HEK293T (cell line): ENCODE results near the gene HBP1.
A peak's percentile ranks its signal among the peaks of the same experiment; 100 is the strongest.

Experiments
- CTCF ChIA-PET: fragments of 350-600 bp; formaldehyde crosslinking; extraction: SDS; loops from one replicate; lab custom pipeline; 2021; ENCODE audit warnings: antibody characterized with exemption, inconsistent platforms; lab: Yijun Ruan, JAX
- POLR2A ChIA-PET: fragments of 350-600 bp; formaldehyde crosslinking; extraction: SDS; loops from one replicate; lab custom pipeline; 2020; ENCODE audit warnings: antibody characterized with exemption, inconsistent platforms; lab: Yijun Ruan, JAX
- DNase-seq: peaks from one replicate; pipeline ENCODE4 v3.0.0; 2012; ENCODE audit warnings: mixed read lengths; ENCODE audit errors: extremely low spot score
- ARNT ChIP-seq: fragments of 450-650 bp; IDR thresholded peaks from 2 replicates; pipeline ENCODE4 v1.6.1; 2017; ENCODE audit warnings: mild to moderate bottlenecking
- BHLHE40 ChIP-seq: fragments of 450-650 bp; IDR thresholded peaks from 2 replicates; pipeline ENCODE4 v1.6.1; 2016; ENCODE audit warnings: mild to moderate bottlenecking, moderate library complexity, borderline replicate concordance
- CTBP1 ChIP-seq: fragments of 450-650 bp; IDR thresholded peaks from 2 replicates; pipeline ENCODE4 v1.6.1; 2016; ENCODE audit warnings: borderline replicate concordance
- ELF4 ChIP-seq: fragments of 450-650 bp; IDR thresholded peaks from 2 replicates; pipeline ENCODE4 v1.6.1; 2017; ENCODE audit warnings: antibody characterized with exemption
- FOXA1 ChIP-seq: fragments of 450-650 bp; IDR thresholded peaks from 2 replicates; pipeline ENCODE4 v1.6.1; 2016; ENCODE audit warnings: mild to moderate bottlenecking
- FOXK2 ChIP-seq: fragments of 450-650 bp; IDR thresholded peaks from 2 replicates; pipeline ENCODE4 v1.6.1; 2016; ENCODE audit warnings: mild to moderate bottlenecking
- FOXM1 ChIP-seq: fragments of 450-650 bp; IDR thresholded peaks from 2 replicates; pipeline ENCODE4 v1.6.1; 2017; ENCODE audit warnings: mild to moderate bottlenecking, borderline replicate concordance
- HDGF ChIP-seq: fragments of 450-650 bp; IDR thresholded peaks from 2 replicates; pipeline ENCODE4 v1.6.1; 2017; ENCODE audit warnings: antibody characterized with exemption, borderline replicate concordance
- L3MBTL2 ChIP-seq: fragments of 450-650 bp; conservative IDR thresholded peaks from 2 replicates; pipeline ENCODE4 v1.6.1; 2016; ENCODE audit warnings: mild to moderate bottlenecking
- LEF1 ChIP-seq: fragments of 450-650 bp; IDR thresholded peaks from 2 replicates; pipeline ENCODE4 v1.6.1; 2017; ENCODE audit warnings: mild to moderate bottlenecking, borderline replicate concordance
- NFRKB ChIP-seq: fragments of 450-650 bp; IDR thresholded peaks from 2 replicates; pipeline ENCODE4 v1.6.1; 2016; ENCODE audit warnings: mild to moderate bottlenecking, moderate library complexity
- SP1 ChIP-seq: fragments of 450-650 bp; IDR thresholded peaks from 2 replicates; pipeline ENCODE4 v1.6.1; 2017
- SUZ12 ChIP-seq: fragments of 450-650 bp; IDR thresholded peaks from 2 replicates; pipeline ENCODE4 v1.6.1; 2016; ENCODE audit warnings: mild to moderate bottlenecking
- TARDBP ChIP-seq: fragments of 450-650 bp; IDR thresholded peaks from 2 replicates; pipeline ENCODE4 v1.6.1; 2016
- ZNF384 ChIP-seq: fragments of 450-650 bp; IDR thresholded peaks from 2 replicates; pipeline ENCODE4 v1.6.1; 2016
- TF ChIP-seq, protein P1 (sequence below): fragments of 450-650 bp; IDR thresholded peaks from 2 replicates; pipeline ENCODE4 v1.6.1; 2016

HBP1 gene

DNA sequence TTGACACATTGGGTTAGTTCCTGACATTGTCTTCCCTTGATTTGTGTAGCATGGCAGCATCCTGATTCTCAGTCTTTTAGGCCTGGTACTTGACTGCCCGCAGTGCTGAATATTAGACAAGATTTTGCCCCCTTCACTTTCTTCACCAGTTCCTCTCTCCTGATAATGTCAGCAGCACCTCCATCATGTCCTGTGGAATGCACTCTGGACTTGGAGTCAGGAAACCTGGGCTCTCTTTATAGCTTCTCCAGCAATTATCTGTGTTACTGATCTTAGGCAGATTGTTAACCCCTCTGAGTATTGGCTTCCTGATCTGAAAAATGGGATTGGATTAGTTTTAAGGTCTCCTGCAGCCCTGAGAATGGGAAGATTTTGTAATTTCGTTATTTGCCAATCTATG, 19.0 kb downstream of the HBP1 start:
- DNase-seq = no peak
- POLR2A ChIA-PET = no interaction called here
- TF ChIP-seq CTBP1 (no peak), ARNT (no peak), FOXK2 (no peak), NFRKB (no peak), TARDBP (no peak), FOXA1 (no peak), FOXM1 (no peak), HDGF (no peak), ELF4 (no peak), L3MBTL2 (no peak), SP1 (no peak), ZNF384 (no peak), LEF1 (no peak), SUZ12 (no peak), BHLHE40 (no peak)
- TF ChIP-seq, protein P1, sequence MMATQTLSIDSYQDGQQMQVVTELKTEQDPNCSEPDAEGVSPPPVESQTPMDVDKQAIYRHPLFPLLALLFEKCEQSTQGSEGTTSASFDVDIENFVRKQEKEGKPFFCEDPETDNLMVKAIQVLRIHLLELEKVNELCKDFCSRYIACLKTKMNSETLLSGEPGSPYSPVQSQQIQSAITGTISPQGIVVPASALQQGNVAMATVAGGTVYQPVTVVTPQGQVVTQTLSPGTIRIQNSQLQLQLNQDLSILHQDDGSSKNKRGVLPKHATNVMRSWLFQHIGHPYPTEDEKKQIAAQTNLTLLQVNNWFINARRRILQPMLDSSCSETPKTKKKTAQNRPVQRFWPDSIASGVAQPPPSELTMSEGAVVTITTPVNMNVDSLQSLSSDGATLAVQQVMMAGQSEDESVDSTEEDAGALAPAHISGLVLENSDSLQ = no peak
- CTCF ChIA-PET = no interaction called here

DNA sequence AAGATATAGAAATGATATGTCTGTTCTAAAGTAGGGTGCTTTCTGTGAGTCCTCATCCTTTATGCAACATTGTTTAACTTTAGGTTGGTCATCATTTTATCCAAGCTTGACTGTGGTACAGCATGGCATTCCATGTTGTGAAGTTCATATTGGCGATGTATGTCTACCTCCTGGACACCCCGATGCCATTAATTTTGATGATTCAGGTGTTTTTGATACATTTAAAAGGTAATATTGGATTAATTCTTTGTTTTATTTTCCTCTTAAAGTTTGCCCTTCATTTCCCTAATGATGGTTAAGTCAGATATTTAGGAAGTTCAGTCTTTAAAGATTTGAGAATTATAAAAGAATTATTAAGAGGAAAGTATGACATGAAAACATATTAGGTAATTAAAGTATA, 21.3 kb downstream of the HBP1 start:
- POLR2A ChIA-PET = no interaction called here
- CTCF ChIA-PET = no interaction called here

DNA sequence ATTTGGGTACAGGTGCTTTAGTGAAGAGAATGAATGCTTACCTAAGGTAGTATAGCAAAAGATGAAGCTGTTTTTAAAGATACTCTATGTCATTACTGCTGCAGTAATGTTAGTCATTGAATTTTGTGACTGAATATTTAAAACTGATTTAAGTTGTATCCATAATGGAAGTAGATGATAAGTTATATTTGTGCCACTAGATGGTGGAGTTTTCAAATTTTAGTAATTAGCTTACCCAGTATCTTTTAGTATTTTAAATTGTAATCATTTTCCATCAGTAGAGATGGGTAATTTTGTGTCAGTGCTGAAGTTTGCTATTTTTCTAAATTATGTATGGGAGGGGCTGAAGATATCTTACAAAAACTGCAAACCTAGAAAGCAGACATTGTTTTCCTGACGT, 25.2 kb downstream of the HBP1 start:
- TF ChIP-seq LEF1 = no peak
- TF ChIP-seq CTBP1 = no peak
- TF ChIP-seq FOXA1 = no peak
- no peak for TF ChIP-seq FOXM1
- no peak for TF ChIP-seq NFRKB
- TF ChIP-seq ARNT = no peak
- no peak for DNase-seq
- ChIA-PET CTCF (no interaction called here), POLR2A (no interaction called here)

More for the DNA sequence above, 21.3 kb downstream of the HBP1 start:
- TF ChIP-seq FOXK2 (no peak), BHLHE40 (no peak), HDGF (no peak), CTBP1 (no peak), ARNT (no peak), ELF4 (no peak), FOXM1 (no peak), SUZ12 (no peak), LEF1 (no peak), L3MBTL2 (no peak), FOXA1 (no peak), SP1 (no peak), ZNF384 (no peak), TARDBP (no peak)
- TF ChIP-seq, protein P1 = no peak
- no peak for DNase-seq

DNA sequence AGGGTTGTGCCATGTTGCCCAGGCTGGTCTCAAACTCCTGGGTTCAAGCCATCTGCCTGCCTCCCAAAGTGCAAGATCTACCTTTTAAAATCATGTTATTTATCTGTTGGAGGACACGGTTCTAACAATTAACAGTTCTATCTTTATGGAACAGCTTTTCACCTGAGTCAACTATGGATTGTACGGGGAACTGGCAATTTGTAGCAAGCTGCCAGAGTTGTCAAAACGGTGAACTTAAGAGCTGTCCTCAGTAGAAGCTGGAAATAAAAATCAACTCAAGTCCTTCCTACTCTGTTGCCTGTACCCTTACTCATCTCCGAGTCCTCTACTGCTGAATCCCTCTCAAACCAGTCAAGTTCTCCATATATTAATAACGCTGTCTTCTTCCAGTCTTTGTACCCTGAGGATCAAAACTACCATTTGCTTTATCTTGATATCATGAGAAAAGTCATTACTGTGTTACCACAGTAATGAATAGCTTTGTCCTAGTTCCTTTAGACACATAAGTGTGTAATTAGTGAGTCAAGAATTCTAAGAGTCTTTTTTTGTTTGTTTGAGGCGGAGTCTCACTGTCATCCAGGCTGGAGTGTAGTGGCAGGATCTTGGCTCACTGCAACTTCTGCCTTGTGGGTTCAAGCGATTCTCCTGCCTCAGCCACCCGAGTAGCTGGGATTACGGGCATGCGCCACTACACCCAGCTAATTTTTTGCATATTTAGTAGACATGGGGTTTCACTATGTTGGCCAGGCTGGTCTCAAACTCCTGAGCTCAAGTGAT, 28.2 kb downstream of the HBP1 start:
- CTCF ChIA-PET = no interaction called here
- POLR2A ChIA-PET = no interaction called here
- no peak for DNase-seq
- TF ChIP-seq FOXK2 (no peak), ELF4 (no peak)

DNA sequence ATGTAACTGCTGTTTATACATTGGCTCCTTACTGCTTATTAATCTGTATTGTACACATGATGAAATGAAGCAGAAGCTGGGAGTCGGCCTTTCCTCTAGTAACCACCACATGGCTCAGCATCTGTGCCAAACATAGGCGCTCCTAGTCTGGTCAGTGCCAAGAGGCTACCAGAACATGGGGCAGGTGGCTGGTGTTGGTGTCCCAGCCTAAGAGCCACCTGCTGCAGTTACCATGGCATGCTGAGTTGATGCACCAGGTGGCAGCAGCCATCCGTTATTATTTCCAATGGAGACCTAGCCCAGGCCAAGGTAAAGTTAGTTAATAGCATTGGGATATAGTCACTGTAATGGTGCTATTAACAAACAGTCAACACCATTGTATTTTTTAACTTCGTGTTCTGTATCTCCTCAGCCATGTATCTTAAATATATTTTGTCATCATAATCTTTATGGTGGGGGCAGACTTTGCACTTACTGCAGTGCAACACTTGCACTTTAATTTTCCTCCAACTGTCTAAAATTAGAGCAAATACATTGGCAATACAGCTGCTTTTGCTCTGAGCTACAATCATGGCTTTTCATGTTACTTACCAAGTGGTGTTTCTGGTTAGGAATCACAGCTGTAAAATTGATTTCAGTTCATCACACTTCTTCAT, 33.1 kb downstream of the HBP1 start:
- peak; percentile 57 for DNase-seq

DNA sequence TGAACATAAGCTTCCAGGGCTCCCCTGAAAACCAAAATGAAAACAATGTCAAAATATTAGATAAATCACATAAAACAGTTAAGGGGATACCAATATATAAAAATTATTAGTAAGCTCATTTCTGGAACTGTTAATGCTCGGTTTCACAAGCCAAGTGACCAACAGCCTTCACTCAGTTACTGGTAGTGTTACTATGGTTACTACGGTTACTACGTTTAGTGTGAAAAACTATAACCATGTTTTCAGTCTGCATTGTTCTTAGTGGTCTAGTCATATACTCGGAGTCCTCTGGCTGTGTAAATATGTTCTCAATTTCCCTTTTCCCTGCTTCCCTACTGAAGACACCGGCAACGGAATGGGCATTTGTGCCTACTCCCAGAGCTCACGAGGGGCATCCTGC, 34.8 kb downstream of the HBP1 start:
- CTCF ChIA-PET = no interaction called here
- POLR2A ChIA-PET = interaction anchor here (0.9 kb wide), 1 partner anchor 35 kb away, joined by 3 read pairs; no protein-coding TSS in a partner anchor
- no peak for TF ChIP-seq TARDBP
- TF ChIP-seq FOXK2 = no peak
- no peak for TF ChIP-seq SUZ12
- TF ChIP-seq CTBP1 = no peak
- no peak for DNase-seq

More for the DNA sequence above, 33.1 kb downstream of the HBP1 start:
- ChIA-PET POLR2A (no interaction called here), CTCF (no interaction called here)
- TF ChIP-seq HDGF (no peak), FOXK2 (no peak), LEF1 (no peak), FOXM1 (no peak), L3MBTL2 (no peak), ZNF384 (no peak), ELF4 (no peak)

DNA sequence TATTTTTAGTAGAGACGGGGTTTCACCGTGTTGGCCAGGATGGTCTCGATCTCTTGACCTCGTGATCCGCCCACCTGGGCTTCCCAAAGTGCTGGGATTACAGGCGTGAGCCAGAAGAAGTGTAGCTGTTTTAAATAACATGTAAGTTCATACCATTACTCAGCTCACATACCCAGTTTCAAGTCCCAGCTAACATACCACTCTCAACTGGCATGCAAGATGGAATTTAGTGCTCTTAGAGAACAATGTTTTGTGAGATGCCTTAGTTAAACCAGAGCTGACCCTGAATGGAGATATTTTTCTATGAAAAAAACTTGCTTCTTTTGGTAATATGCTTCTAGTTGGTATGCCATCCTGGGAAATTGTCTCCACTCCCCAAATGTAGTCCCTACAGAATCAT, 37.3 kb downstream of the HBP1 start:
- ChIA-PET CTCF (interaction anchor here (0.9 kb wide), 1 partner anchor 56 kb away, joined by 3 read pairs; no protein-coding TSS in a partner anchor), POLR2A (no interaction called here)
- no peak for DNase-seq
- TF ChIP-seq SUZ12 (no peak), NFRKB (no peak), L3MBTL2 (no peak), FOXM1 (no peak), HDGF (no peak), FOXK2 (no peak), LEF1 (no peak), FOXA1 (no peak), BHLHE40 (no peak), CTBP1 (no peak), ARNT (no peak), SP1 (no peak), ZNF384 (no peak), TARDBP (no peak), ELF4 (no peak)
- TF ChIP-seq, protein P1 = no peak
